Middle frontal gyrus (tissue), 1 donor: ENCODE data around the gene TLR6.
A peak's percentile ranks its signal among the peaks of the same experiment; 100 is the strongest.

Experiments used
- DNase-seq: peaks from one replicate; pipeline ENCODE4 v3.0.0-alpha.2; 2015; ENCODE audit warnings: low spot score; ENCODE audit errors: extremely low spot score

TLR6 gene

GRCh38 chr4:38868059-38868960 is 11.7 kb upstream of the TLR6 start:
- no peak for DNase-seq

GRCh38 chr4:38867478-38868058 is 11.0 kb upstream of the TLR6 start, which contains the start of gene FAM114A1:
Gene FAM114A1, plus strand, starts transcription at chr4:38867806. Its CDS starts 10,273 bp downstream, at chr4:38878079.
- DNase-seq: peak; percentile 14

DNA sequence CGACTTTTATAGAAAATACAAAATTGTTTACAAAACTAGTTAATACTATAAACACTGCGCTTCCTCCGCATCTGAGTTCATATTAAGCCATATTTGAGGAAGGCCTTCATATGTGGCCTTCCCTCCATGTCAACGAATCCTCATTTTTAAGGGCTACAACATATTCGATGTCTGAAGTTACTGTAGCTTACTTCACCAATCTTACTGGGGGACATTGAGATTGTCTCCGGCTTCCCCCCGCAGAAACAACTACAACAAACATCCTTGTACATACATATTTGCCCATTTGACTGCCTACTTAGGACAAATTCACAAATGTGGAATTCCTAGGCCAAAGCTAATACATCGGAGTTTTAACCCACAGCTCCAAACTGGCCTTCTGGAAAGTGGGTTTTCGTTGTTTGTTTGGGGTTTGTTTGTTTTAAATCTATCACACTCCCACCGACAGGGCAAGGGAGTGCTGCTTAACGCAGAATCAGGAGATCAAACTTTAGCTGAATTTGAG is 10.4 kb upstream of the TLR6 start:
- no peak for DNase-seq

- DNase-seq: no peak
Measured at GRCh38 chr4:38865445-38865844, 8.8 kb upstream of the TLR6 start.

- no peak for DNase-seq
Measured at GRCh38 chr4:38861791-38862190, 5.2 kb upstream of the TLR6 start.

GRCh38 chr4:38860788-38861424 is 4.3 kb upstream of the TLR6 start:
- DNase-seq: no peak

DNA sequence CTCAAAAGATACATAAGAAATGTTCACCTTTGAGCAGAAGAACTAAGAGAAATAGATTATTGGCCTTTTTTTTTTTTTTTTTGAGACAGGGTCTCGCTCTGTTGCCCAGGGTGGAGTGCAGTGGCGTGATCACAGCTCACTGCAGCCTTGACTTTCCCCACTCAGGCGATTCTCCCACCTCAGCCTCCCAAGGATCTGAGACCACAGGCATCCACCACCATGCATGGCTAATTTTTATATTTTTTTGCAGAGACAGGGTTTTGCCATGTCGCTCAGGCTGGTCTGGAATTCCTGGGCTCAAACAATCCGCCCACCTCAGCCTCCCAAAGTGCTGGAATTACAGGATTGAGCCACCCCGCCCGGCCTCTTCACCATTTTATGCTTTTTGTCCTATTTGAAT is 2.9 kb upstream of the TLR6 start:
- DNase-seq: no peak

GRCh38 chr4:38858097-38858420 is 1.4 kb upstream of the TLR6 start:
- DNase-seq: no peak

DNA sequence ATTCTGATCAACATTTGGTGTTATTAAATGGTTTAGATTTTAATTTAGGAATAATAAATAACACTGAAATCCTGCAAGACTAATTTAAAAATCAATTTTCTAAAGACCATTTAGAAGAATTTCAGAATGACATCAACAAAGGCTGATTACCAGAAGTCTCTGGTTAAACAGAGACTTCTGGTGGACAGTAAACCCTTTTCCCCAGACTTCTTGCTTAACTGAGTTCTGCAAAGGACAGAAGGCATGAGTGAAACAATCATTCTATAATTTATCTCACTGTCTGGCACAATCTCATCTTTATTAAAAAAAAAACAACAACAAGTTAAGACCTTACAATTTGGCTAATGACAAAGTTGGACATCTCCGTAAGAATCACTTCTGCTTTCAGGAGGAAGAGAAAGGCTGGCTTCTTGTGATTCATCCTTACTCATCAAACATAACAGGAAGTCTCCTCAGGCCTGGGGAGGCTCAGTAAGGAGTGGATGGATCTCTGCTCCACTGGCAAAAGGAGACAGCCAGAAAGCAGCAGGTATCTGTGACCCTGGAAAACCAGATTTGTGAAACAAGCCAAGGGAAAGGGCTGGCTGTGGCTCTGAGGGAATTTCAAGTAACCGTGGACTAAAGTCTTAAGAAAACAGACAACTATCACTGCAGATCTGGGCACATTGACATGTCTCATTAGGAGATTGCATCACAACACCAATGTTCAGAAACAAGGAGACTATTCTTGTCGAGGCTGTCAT is 908 bp upstream of the TLR6 start:
- DNase-seq: no peak

- DNase-seq: no peak
Measured at GRCh38 chr4:38856046-38856445, 571 bp downstream of the TLR6 start.

GRCh38 chr4:38855466-38855865 is 1.2 kb downstream of the TLR6 start:
- no peak for DNase-seq

DNA sequence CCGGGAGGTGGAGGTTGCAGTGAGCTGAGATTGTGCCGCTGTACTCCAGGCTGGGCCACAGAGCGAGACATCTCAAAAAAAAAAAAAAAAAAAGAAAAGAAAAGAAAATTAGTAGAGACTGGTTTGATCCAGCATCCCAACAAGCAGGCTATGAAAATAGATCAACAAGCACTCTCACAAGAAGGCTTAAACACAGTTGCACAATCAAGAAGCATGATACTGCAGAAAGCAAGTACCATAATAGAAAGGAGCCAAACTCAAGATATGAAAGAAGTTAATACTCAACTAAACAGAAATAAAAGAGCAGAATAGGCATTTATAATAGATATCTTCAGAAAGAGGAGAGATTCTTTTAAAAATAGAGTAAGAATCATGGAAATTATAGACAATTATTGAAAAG is 10.6 kb downstream of the TLR6 start:
- DNase-seq: no peak

- no peak for DNase-seq
Measured at GRCh38 chr4:38842994-38843393, 13.6 kb downstream of the TLR6 start.

DNA sequence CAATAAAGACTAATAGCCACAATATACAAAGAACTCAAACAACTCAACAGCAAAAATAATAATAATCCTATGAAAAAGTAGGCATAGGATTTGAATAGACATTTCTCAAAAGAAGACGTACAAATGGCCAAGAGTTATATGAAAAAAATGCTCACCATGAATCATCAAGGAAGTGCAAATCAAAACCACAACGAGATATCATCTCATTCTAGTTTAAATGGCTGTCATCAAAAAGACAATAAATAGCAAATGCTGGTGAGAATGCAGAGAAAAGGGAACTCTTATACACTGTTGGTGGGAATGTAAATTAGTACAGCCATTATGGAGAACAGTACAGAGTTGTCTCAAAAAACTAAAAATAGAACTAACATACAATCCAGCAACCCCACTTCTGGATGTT is 18.8 kb downstream of the TLR6 start:
- no peak for DNase-seq

DNA sequence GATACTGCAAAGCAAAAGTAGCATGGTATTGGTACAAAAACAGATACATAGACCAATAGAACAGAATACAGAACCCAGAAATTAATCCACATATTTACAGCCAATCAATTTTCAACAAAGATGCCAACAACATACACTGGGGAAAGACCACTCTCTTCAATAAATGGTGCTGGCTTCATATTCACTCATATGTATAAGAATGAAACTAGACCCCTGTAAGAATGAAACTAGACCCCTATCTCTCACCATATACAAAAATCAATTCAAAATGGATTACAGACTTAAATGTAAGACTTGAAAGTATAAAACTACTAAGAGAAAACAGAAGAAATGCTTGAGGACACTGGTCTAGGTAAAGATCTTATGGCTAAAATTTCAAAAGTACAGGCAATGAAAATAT is 19.3 kb downstream of the TLR6 start:
- no peak for DNase-seq

- DNase-seq: no peak
Measured at GRCh38 chr4:38834570-38834969, 22.0 kb downstream of the TLR6 start.

DNA sequence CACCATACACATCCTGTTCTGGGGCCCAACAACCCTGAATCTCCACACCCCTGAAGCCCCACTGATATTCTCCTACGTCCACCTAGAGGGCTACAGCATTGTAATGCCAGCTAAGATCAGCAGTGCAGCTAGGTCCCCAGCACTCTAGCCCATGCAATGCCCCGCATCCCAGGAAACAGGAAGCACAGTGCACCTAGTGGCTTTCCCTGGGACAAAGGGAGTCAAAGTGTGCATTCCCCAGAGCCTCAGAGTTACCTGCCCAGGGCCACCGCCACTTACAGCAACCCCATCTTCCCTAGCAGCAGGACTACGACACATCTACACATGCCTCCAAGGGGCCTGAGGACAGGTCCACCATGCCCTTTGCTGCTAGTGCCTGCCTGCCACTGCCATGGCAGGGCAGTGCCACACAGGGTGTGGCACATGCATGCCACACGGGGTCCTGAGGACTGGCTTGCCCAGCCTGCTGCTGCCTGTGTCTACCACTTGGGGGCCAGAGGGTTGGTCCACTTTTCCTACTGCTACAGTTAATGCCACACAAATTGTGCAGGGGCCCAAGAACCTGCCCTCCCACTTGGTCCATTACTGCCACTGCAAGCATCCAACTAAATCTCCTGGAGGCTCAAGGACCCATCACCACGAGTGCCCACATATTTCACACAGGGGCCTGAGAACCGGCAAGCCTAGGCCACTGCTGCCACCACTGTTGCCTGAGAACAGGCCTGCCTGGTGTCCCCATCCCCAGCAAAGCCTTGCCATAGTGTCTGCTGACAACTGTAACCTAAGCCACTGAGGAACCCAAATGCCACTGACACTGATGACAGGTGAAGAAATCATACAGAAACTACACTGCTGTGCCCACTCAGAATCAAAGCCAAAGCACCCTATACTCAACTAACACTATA is 23.7 kb downstream of the TLR6 start:
- DNase-seq: no peak

DNA sequence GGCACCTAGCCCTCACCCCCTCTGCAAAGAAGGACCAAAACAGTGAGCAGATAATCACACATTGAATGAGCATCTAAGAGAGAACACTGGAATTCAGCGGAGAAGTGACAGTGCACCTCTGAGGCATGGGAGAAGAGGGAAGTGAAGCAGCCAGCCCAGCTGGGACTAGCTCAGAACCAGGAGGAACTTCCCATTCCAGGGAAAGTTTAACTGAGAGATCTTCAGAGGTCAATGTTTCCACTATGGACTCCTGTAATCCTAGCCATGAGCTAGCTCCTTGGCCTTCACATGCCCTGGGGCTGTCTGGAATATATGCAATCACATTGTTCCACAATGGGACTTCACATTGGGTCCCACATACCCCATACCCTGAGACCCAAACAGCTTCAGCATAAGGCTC is 24.4 kb downstream of the TLR6 start:
- no peak for DNase-seq

- DNase-seq: no peak
Measured at GRCh38 chr4:38831653-38832052, 25.0 kb downstream of the TLR6 start.

DNA sequence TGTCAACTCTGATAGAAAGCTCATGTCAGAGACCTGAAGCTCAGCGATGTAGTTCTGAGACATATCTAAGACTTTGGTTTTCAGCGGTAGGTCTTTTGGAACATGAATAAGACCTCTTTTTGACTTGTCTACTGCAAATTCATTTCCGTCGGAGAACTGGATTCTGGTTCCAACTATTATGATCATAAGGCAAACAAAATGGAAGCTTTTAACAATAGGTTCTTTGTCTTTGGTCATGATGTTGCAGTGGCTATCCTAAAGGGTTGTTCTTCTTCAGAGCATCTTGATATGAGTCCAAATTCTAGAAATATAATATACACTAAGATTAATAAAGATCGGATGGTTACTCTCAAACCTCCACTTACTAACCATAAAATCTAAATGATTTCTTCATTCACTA is 27.4 kb downstream of the TLR6 start:
- DNase-seq: no peak

DNA sequence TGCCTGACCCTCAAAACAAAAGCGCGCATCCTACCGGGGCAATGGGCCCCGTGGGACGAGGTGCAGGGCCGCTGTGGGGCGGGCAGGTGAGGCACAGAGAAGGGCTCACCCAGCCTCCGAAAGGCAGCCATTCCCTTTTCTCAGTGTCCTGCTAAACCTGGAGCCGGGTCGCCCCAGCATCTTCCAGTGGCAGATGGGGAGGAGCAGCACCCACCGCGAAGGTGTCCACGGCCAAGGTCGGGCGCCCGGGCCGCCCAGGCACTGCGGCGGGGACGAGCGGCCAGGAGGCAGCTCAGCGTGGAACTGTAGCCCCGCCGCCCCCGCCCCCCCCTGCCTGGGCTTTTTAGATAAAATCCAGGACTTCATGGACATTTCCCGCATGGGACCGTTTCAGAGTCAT is 32.9 kb downstream of the TLR6 start:
- DNase-seq: no peak
